OCI-LY7 (cell line): ENCODE results near the gene EPHB1. TPM values are rescaled to one million over a fixed set of nuclear protein-coding genes. Genes with fewer than 3 reads are reported as not detected.

Experiments
- BruUV-seq: library from RNA; stranded (reverse); fragments of 400-500 nt; replicated peaks from 2 replicates; lab custom pipeline; 2021; lab: Mats Ljungman, UMichigan
- CTCF ChIA-PET: fragments of 300-600 bp; sonication (Branson Sonifier 250); formaldehyde crosslinking; loops from one replicate; lab custom pipeline; 2022; ENCODE audit warnings: antibody characterized with exemption; ENCODE audit not compliant: unreplicated experiment; lab: Charles Lee
- POLR2A ChIA-PET: fragments of 300-600 bp; sonication (Branson Sonifier 250); formaldehyde crosslinking; loops from one replicate; lab custom pipeline; 2022; ENCODE audit warnings: antibody characterized with exemption; lab: Charles Lee
- DNase-seq: peaks from one replicate; pipeline ENCODE4 v3.0.0-alpha.2; 2015; ENCODE audit warnings: low spot score
- H2AFZ ChIP-seq: fragments of 200-600 bp; sonication (generic), shearing (Covaris generic); 2 replicates; pipeline ENCODE4 v1.6.1; 2014; ENCODE audit warnings: mild to moderate bottlenecking, antibody characterized with exemption, low read length, moderate library complexity
- H3K27ac ChIP-seq: fragments of 200-600 bp; sonication (generic); 2 replicates; pipeline ENCODE4 v1.5.1; 2014; ENCODE audit warnings: mixed run types, low read depth, mild to moderate bottlenecking, moderate library complexity, low read length, inconsistent platforms; ENCODE audit not compliant: poor library complexity, severe bottlenecking
- H3K36me3 ChIP-seq: fragments of 200-600 bp; sonication (generic); 2 replicates; pipeline ENCODE4 v1.6.1; 2014; ENCODE audit warnings: mild to moderate bottlenecking, antibody characterized with exemption, low read length, moderate library complexity, mixed read lengths; ENCODE audit not compliant: insufficient read depth
- H3K4me1 ChIP-seq: fragments of 200-600 bp; sonication (generic); 2 replicates; pipeline ENCODE4 v1.5.1; 2014; ENCODE audit warnings: mild to moderate bottlenecking, low read length; ENCODE audit not compliant: insufficient read depth, poor library complexity, severe bottlenecking
- H3K4me2 ChIP-seq: fragments of 200-600 bp; sonication (generic); 2 replicates; pipeline ENCODE4 v1.6.1; 2014; ENCODE audit warnings: mild to moderate bottlenecking, low read length
- H3K4me3 ChIP-seq: fragments of 200-600 bp; sonication (generic); 2 replicates; pipeline ENCODE4 v1.5.1; 2014; ENCODE audit warnings: mild to moderate bottlenecking, low read depth, low read length; ENCODE audit not compliant: poor library complexity, severe bottlenecking
- H3K79me2 ChIP-seq: fragments of 200-600 bp; sonication (generic); 2 replicates; pipeline ENCODE4 v1.6.1; 2016; ENCODE audit warnings: low read depth, mild to moderate bottlenecking, low read length, moderate library complexity, mixed read lengths; ENCODE audit not compliant: insufficient read depth
- H3K9me2 ChIP-seq: fragments of 200-600 bp; sonication (generic); 2 replicates; pipeline ENCODE4 v1.6.1; 2016; ENCODE audit warnings: mild to moderate bottlenecking, low read length, mixed read lengths; ENCODE audit not compliant: insufficient read depth
- H3K9me3 ChIP-seq: fragments of 200-600 bp; sonication (generic); 2 replicates; pipeline ENCODE4 v1.6.1; 2014; ENCODE audit warnings: mild to moderate bottlenecking, mixed run types, low read length, mixed read lengths
- H4K20me1 ChIP-seq: fragments of 200-600 bp; sonication (generic); 2 replicates; pipeline ENCODE4 v1.6.1; 2014; ENCODE audit warnings: mild to moderate bottlenecking, antibody characterized with exemption, low read length, moderate library complexity, mixed read lengths; ENCODE audit not compliant: insufficient read depth
- EZH2phosphoT487 ChIP-seq: fragments of 200-600 bp; sonication (generic); IDR thresholded peaks from 2 replicates; pipeline ENCODE4 v1.6.1; 2018; ENCODE audit warnings: low read depth, borderline replicate concordance, mild to moderate bottlenecking, mixed run types, antibody characterized with exemption, low read length, moderate library complexity, mixed read lengths
- intact Hi-C: fragments of 100-400 bp; cut with micrococcal nuclease; formaldehyde crosslinking; loops from one replicate; pipeline ENCODE4 v1.10.0; 2022; ENCODE audit not compliant: unreplicated experiment
- total RNA-seq, 2 experiments: library from RNA; depleted of rRNA in 1 of 2; stranded (reverse); fragments of >200 nt in 1 of 2; shearing (Covaris generic) in 1 of 2; gene quantifications; 2 replicates each; pipeline ENCODE4 v1.2.3, GENCODE V29; 2014 to 2022
- TF ChIP-seq, protein P1 (sequence below): fragments of 200-600 bp; sonication (generic); conservative IDR thresholded peaks from 2 replicates; pipeline ENCODE4 v1.5.1; 2014; ENCODE audit warnings: mild to moderate bottlenecking, antibody characterized with exemption, low read length, moderate library complexity, mixed read lengths

The EPHB1 gene
- total RNA-seq, 2 experiments from 2014 or later, result 0.54 to 1.3 TPM

GRCh38 chr3:135165260-135165659 lies 370.2 kb downstream of the EPHB1 start:
- no peaks in the 10 kb centered on the region for H3K9me2 ChIP-seq
- H3K4me3 ChIP-seq, result no peak overlapping the region
- ChIA-PET CTCF (no interaction called here), POLR2A (interaction anchor here (0.7 kb wide), 1 partner anchor 9 kb away, joined by 3 read pairs; no protein-coding TSS in a partner anchor)
- no peak overlapping the region for H3K4me2 ChIP-seq
- H3K9me3 ChIP-seq, result no peaks in the 10 kb centered on the region
- TF ChIP-seq, protein P1, sequence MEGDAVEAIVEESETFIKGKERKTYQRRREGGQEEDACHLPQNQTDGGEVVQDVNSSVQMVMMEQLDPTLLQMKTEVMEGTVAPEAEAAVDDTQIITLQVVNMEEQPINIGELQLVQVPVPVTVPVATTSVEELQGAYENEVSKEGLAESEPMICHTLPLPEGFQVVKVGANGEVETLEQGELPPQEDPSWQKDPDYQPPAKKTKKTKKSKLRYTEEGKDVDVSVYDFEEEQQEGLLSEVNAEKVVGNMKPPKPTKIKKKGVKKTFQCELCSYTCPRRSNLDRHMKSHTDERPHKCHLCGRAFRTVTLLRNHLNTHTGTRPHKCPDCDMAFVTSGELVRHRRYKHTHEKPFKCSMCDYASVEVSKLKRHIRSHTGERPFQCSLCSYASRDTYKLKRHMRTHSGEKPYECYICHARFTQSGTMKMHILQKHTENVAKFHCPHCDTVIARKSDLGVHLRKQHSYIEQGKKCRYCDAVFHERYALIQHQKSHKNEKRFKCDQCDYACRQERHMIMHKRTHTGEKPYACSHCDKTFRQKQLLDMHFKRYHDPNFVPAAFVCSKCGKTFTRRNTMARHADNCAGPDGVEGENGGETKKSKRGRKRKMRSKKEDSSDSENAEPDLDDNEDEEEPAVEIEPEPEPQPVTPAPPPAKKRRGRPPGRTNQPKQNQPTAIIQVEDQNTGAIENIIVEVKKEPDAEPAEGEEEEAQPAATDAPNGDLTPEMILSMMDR, result no peak
- TF ChIP-seq EZH2phosphoT487, result no peak
- no TSS peak for BruUV-seq
- H2AFZ ChIP-seq, result no peak overlapping the region
- intact Hi-C loops, result no loop called here
- H3K4me1 ChIP-seq, result no peaks in the 10 kb centered on the region
- no peak overlapping the region for H3K27ac ChIP-seq
- no peak for DNase-seq
- H3K79me2 ChIP-seq, result no peaks in the 10 kb centered on the region
- no peaks in the 10 kb centered on the region for H4K20me1 ChIP-seq
- no peaks in the 10 kb centered on the region for H3K36me3 ChIP-seq

DNA sequence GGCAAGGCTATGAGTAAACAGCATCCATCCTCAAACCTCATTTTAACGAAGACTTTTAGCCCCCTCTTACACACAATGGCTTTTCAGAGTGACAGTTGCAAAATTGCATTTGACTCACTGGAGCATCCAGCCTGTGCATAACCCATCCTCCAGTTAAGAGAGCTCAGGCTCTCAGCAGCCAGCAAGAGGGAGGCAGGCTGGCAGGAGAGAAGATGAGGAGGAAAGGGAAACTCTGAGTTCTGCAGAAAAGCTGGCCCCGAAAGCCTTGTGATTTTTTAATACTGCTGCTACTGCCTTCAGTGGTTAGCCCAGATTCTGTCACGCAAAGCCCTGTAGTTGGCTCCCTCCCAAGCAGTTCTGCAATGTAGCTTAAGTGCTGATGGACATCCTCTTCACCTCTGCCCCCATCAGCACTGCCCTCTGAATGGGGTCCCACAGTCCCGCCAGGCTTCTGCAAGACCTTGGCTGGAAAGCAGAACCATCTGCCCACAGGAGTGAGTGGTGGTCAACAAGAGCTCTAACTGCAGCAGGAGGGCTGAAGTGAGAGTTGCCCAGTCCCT lies 371.3 kb downstream of the EPHB1 start:
- H3K9me2 ChIP-seq, result no peaks in the 10 kb centered on the region
- H2AFZ ChIP-seq, result no peak overlapping the region
- ChIA-PET POLR2A (interaction anchor here (0.5 kb wide), 1 partner anchor 1142 kb away, joined by 4 read pairs; no protein-coding TSS in a partner anchor), CTCF (no interaction called here)
- no peak overlapping the region for H3K27ac ChIP-seq
- H3K4me3 ChIP-seq, result no peak overlapping the region
- no peaks in the 10 kb centered on the region for H3K9me3 ChIP-seq
- H4K20me1 ChIP-seq, result no peaks in the 10 kb centered on the region
- BruUV-seq, result no TSS peak
- H3K4me2 ChIP-seq, result no peak overlapping the region
- no peaks in the 10 kb centered on the region for H3K36me3 ChIP-seq
- DNase-seq, result no peak
- no peaks in the 10 kb centered on the region for H3K4me1 ChIP-seq
- H3K79me2 ChIP-seq, result no peaks in the 10 kb centered on the region
- TF ChIP-seq, protein P1, result no peak
- TF ChIP-seq EZH2phosphoT487, result no peak
- intact Hi-C loops, result no loop called here

GRCh38 chr3:135168822-135169221 lies 373.8 kb downstream of the EPHB1 start:
- H3K27ac ChIP-seq, result no peak overlapping the region
- no peaks in the 10 kb centered on the region for H3K4me1 ChIP-seq
- no peaks in the 10 kb centered on the region for H3K79me2 ChIP-seq
- no peak overlapping the region for H3K4me2 ChIP-seq
- no TSS peak for BruUV-seq
- H3K9me2 ChIP-seq, result no peaks in the 10 kb centered on the region
- ChIA-PET CTCF (no interaction called here), POLR2A (no interaction called here)
- TF ChIP-seq, protein P1, result no peak
- TF ChIP-seq EZH2phosphoT487, result no peak
- H2AFZ ChIP-seq, result no peak overlapping the region
- intact Hi-C loops, result no loop called here
- H3K36me3 ChIP-seq, result no peaks in the 10 kb centered on the region
- H3K4me3 ChIP-seq, result no peak overlapping the region
- no peak for DNase-seq
- H4K20me1 ChIP-seq, result no peaks in the 10 kb centered on the region
- H3K9me3 ChIP-seq, result no peaks in the 10 kb centered on the region
